ENCODE results near the gene ZNF235.
"Not testable (repeated sequence)": the region's sequence is repeated elsewhere in the genome, so short reads cannot be mapped to it uniquely, and the experiment has no call there.

The ZNF235 gene

GRCh38 chr19:44304659-44305193 is at the start of gene ZNF235:
ZNF235 (minus strand) TSS chr19:44305025; CDS start chr19:44303404, 1,621 bp downstream.
- peak; percentile 90 for DNase-seq

- no peak for DNase-seq
Observed at GRCh38 chr19:44346556-44346955, 41.7 kb upstream of the ZNF235 start.

- no peak for DNase-seq
Observed at GRCh38 chr19:44345959-44346358, 41.1 kb upstream of the ZNF235 start.

GRCh38 chr19:44344255-44344654 is 39.4 kb upstream of the ZNF235 start:
- DNase-seq: no peak

GRCh38 chr19:44341794-44342193 is 37.0 kb upstream of the ZNF235 start:
- no peak for DNase-seq

- DNase-seq: not testable (repeated sequence)
Observed at GRCh38 chr19:44334639-44335038, 29.8 kb upstream of the ZNF235 start.

- no peak for DNase-seq
Observed at GRCh38 chr19:44332145-44332544, 27.3 kb upstream of the ZNF235 start.

- DNase-seq: no peak
Observed at GRCh38 chr19:44315883-44316282, 11.1 kb upstream of the ZNF235 start.

GRCh38 chr19:44313231-44313630 is 8.4 kb upstream of the ZNF235 start:
- no peak for DNase-seq

- DNase-seq: no peak
Observed at GRCh38 chr19:44308011-44308410, 3.2 kb upstream of the ZNF235 start.

GRCh38 chr19:44306283-44306682 is 1.5 kb upstream of the ZNF235 start:
- DNase-seq: no peak

GRCh38 chr19:44305457-44305856 is 632 bp upstream of the ZNF235 start:
- no peak for DNase-seq

- peak; percentile 1 for DNase-seq
Observed at GRCh38 chr19:44303976-44304568, 753 bp downstream of the ZNF235 start.

GRCh38 chr19:44303320-44303719 is 1.5 kb downstream of the ZNF235 start:
- no peak for DNase-seq

GRCh38 chr19:44284968-44285367 is 19.9 kb downstream of the ZNF235 start:
- no peak for DNase-seq

GRCh38 chr19:44282846-44283245 is 22.0 kb downstream of the ZNF235 start:
- no peak for DNase-seq

- DNase-seq: no peak
Observed at GRCh38 chr19:44280916-44281315, 23.9 kb downstream of the ZNF235 start.

GRCh38 chr19:44278181-44278690 is 26.6 kb downstream of the ZNF235 start:
- no peak for DNase-seq

GRCh38 chr19:44277331-44277730 is 27.5 kb downstream of the ZNF235 start:
- no peak for DNase-seq

GRCh38 chr19:44260695-44261446 is 44.0 kb downstream of the ZNF235 start:
- no peak for DNase-seq

GRCh38 chr19:44260343-44260681 is 44.5 kb downstream of the ZNF235 start:
- no peak for DNase-seq

GRCh38 chr19:44258835-44259413 is 45.9 kb downstream of the ZNF235 start:
- no peak for DNase-seq

- DNase-seq: no peak
Observed at GRCh38 chr19:44258136-44258535, 46.7 kb downstream of the ZNF235 start.
